Keratinocyte (primary cell): ENCODE measurements around the gene BLCAP. TPM values are rescaled to one million over a fixed set of nuclear protein-coding genes. Genes with fewer than 3 reads are reported as not detected.
"Not testable (repeated sequence)": the region's sequence is repeated elsewhere in the genome, so short reads cannot be mapped to it uniquely, and the experiment has no call there.

ENCODE experiments used
- DNase-seq: peaks from one replicate; pipeline ENCODE4 v3.0.0-alpha.2; 2011; ENCODE audit warnings: low read depth, missing footprints, low spot score
- FAIRE-seq: peaks from 2 replicates; lab custom pipeline; 2011; peaks lifted over from hg19 to GRCh38; lab: Jason Lieb, UNC
- H2AFZ ChIP-seq: 2 replicates; pipeline ENCODE4 v1.6.0; 2012; ENCODE audit warnings: low read length, control low read depth, inconsistent platforms; ENCODE audit not compliant: control insufficient read depth
- H3K27ac ChIP-seq: 2 replicates; pipeline ENCODE4 v1.5.1; 2011; ENCODE audit warnings: low read length; ENCODE audit not compliant: control insufficient read depth, insufficient read depth
- H3K27me3 ChIP-seq: 3 replicates; pipeline ENCODE4 v1.6.0; 2011; ENCODE audit warnings: low read length; ENCODE audit not compliant: control insufficient read depth, insufficient read depth; ENCODE audit errors: extremely low read depth
- H3K36me3 ChIP-seq, 2 experiments: 2 replicates in 1 of 2; 3 replicates in 1 of 2; pipeline ENCODE4 v1.5.1; 2011; ENCODE audit warnings: low read length in 2 of 2, mild to moderate bottlenecking in 1 of 2; ENCODE audit not compliant: control insufficient read depth in 2 of 2, insufficient read depth in 2 of 2; ENCODE audit errors: extremely low read depth in 1 of 2
- H3K4me1 ChIP-seq: 3 replicates; pipeline ENCODE4 v1.5.1; 2011; ENCODE audit warnings: low read length; ENCODE audit not compliant: control insufficient read depth, insufficient read depth; ENCODE audit errors: extremely low read depth
- H3K4me2 ChIP-seq: 3 replicates; pipeline ENCODE4 v1.6.0; 2011; ENCODE audit warnings: low read depth, low read length; ENCODE audit not compliant: control insufficient read depth, insufficient read depth; ENCODE audit errors: extremely low read depth
- H3K4me3 ChIP-seq, 3 experiments: fragments of 200-600 bp in 1 of 3; sonication (generic) in 1 of 3; 2 replicates in 2 of 3; 3 replicates in 1 of 3; pipeline ENCODE4 v1.5.1; 2011 to 2016; ENCODE audit warnings: low read length in 3 of 3, mild to moderate bottlenecking in 3 of 3, control low read depth in 2 of 3, inconsistent platforms in 1 of 3, low read depth in 1 of 3, mixed read lengths in 1 of 3, mixed run types in 1 of 3, moderate library complexity in 1 of 3; ENCODE audit not compliant: control insufficient read depth in 2 of 3, insufficient read depth in 2 of 3; ENCODE audit errors: extremely low read depth in 1 of 3
- H3K79me2 ChIP-seq: 2 replicates; pipeline ENCODE4 v1.6.0; 2012; ENCODE audit warnings: low read length; ENCODE audit not compliant: control insufficient read depth, insufficient read depth
- H3K9ac ChIP-seq: 3 replicates; pipeline ENCODE4 v1.6.0; 2011; ENCODE audit warnings: low read length; ENCODE audit not compliant: control insufficient read depth, insufficient read depth; ENCODE audit errors: extremely low read depth
- H3K9me1 ChIP-seq: 3 replicates; pipeline ENCODE4 v1.6.0; 2011; ENCODE audit warnings: low read length; ENCODE audit not compliant: control insufficient read depth, insufficient read depth; ENCODE audit errors: extremely low read depth
- H3K9me3 ChIP-seq: 2 replicates; pipeline ENCODE4 v1.5.1; 2012; ENCODE audit warnings: low read depth, low read length; ENCODE audit not compliant: control insufficient read depth
- H4K20me1 ChIP-seq: 3 replicates; pipeline ENCODE4 v1.6.0; 2011; ENCODE audit warnings: low read length; ENCODE audit not compliant: control insufficient read depth, insufficient read depth; ENCODE audit errors: extremely low read depth
- CTCF ChIP-seq, 3 experiments: IDR thresholded peaks in 1 of 3; conservative IDR thresholded peaks in 1 of 3; optimal IDR thresholded peaks in 1 of 3; 2 replicates in 2 of 3; 3 replicates in 1 of 3; pipeline versions ENCODE3 to v1.5.1; 2011; ENCODE audit warnings: low read length in 3 of 3, mild to moderate bottlenecking in 3 of 3, moderate library complexity in 2 of 3, control low read depth in 1 of 3, inconsistent platforms in 1 of 3; ENCODE audit not compliant: insufficient read depth in 2 of 3; ENCODE audit errors: extremely low read depth in 1 of 3
- EZH2 ChIP-seq: IDR thresholded peaks from one replicate; pipeline ENCODE4 v1.6.1; 2012; ENCODE audit warnings: inconsistent platforms, mild to moderate bottlenecking, low read length, moderate library complexity
- dilution Hi-C: fragments of 300-500 bp; cut with MboI; formaldehyde crosslinking; loops from one replicate; pipeline ENCODE4 v1.7.0; 2020; ENCODE audit warnings: low sequenced_read_pairs; ENCODE audit not compliant: extremely low pct_ligation_motif_present
- polyA plus RNA-seq, 5 experiments: library from polyadenylated mRNA; depleted of rRNA in 3 of 5; stranded (reverse) in 3 of 5; stranded (forward) in 1 of 5; unstranded in 1 of 5; fragments of >200 nt; gene quantifications; 1 replicate in 1 of 5; 2 replicates in 3 of 5; 3 replicates in 1 of 5; pipeline versions ENCODE4 v1.2.1 to v1.2.3, GENCODE V29; 2011 to 2012; ENCODE audit warnings: missing spikeins in 2 of 5, low read depth in 1 of 5, low replicate concordance in 1 of 5

BLCAP gene
- polyA plus RNA-seq, 1 donor (not counting 4 experiments of a cell fraction or from before 2014, with no cell fraction given): 209 TPM

GRCh38 chr20:37474386-37474785 is 53.3 kb downstream of the BLCAP start:
- Histone ChIP-seq H2AFZ (no peak overlapping the region), H3K4me1 (no peaks in the 10 kb centered on the region), H3K79me2 (no peaks in the 10 kb centered on the region), H3K9ac (no peak overlapping the region), H3K9me1 (no peaks in the 10 kb centered on the region), H4K20me1 (no peaks in the 10 kb centered on the region), H3K27ac (no peak overlapping the region), H3K4me2 (no peak overlapping the region), H3K4me3 (no peak overlapping the region), H3K27me3 (peaks cover 14% of the 10 kb centered on the region), H3K36me3 (no peaks in the 10 kb centered on the region), H3K9me3 (no peaks in the 10 kb centered on the region)
- dilution Hi-C loops: no loop called here
- FAIRE-seq (no peak), DNase-seq (no peak)
- TF ChIP-seq EZH2 (no peak), CTCF (optimal IDR thresholded peaks at IDR 0.05 in 1 of 3, IDR thresholded peaks at IDR 0.05 in 1 of 3, conservative IDR thresholded peaks at IDR 0.05 in 1 of 3; ENCODE audit: extremely low read depth in 1 of 3, insufficient read depth in 2 of 3, low read length in 3 of 3) (no peak)

GRCh38 chr20:37473249-37474000 is 54.3 kb downstream of the BLCAP start:
- Histone ChIP-seq H3K9me3 (no peaks in the 10 kb centered on the region), H3K36me3 (no peaks in the 10 kb centered on the region), H3K9ac (no peak overlapping the region), H3K9me1 (no peaks in the 10 kb centered on the region), H3K4me2 (no peak overlapping the region), H2AFZ (no peak overlapping the region), H3K4me1 (no peaks in the 10 kb centered on the region), H3K79me2 (no peaks in the 10 kb centered on the region), H4K20me1 (no peaks in the 10 kb centered on the region), H3K27ac (no peak overlapping the region), H3K4me3 (no peak overlapping the region), H3K27me3 (peaks cover 17% of the 10 kb centered on the region)
- DNase-seq (no peak), FAIRE-seq (no peak)
- TF ChIP-seq CTCF (optimal IDR thresholded peaks at IDR 0.05 in 1 of 3, IDR thresholded peaks at IDR 0.05 in 1 of 3, conservative IDR thresholded peaks at IDR 0.05 in 1 of 3; ENCODE audit: extremely low read depth in 1 of 3, insufficient read depth in 2 of 3, low read length in 3 of 3): no peak
- no peak for TF ChIP-seq EZH2
- dilution Hi-C loops: no loop called here

- FAIRE-seq, H3K9ac ChIP-seq, H3K27ac ChIP-seq, H3K36me3 ChIP-seq, H3K4me1 ChIP-seq, H3K4me3 ChIP-seq, DNase-seq, dilution Hi-C loops, H3K9me3 ChIP-seq, H3K4me2 ChIP-seq, H3K79me2 ChIP-seq, H4K20me1 ChIP-seq, H3K9me1 ChIP-seq, H2AFZ ChIP-seq: not testable (repeated sequence)
- peaks cover 12% of the 10 kb centered on the region for H3K27me3 ChIP-seq
These were observed 55.2 kb downstream of the BLCAP start for GRCh38 chr20:37472435-37472834.
